GM21528 (cell line): ENCODE results near the gene MRPL41.
"Not testable (repeated sequence)": the region's sequence is repeated elsewhere in the genome, so short reads cannot be mapped to it uniquely, and the experiment has no call there.

Experiments
- ATAC-seq: cut with Tn5 transposase; IDR thresholded peaks from one replicate; pipeline ENCODE4 v1.9.1; 2021; ENCODE audit warnings: mild to moderate bottlenecking, moderate library complexity; ENCODE audit not compliant: unreplicated experiment, low FRiP score

Gene MRPL41

GRCh38 chr9:137551264-137552021 is at the start of gene MRPL41:
Gene MRPL41, plus strand, starts transcription at chr9:137551879. Its CDS starts 203 bp downstream, at chr9:137552082.
- peak; percentile 70 for ATAC-seq

- ATAC-seq, result no peak
Observed at GRCh38 chr9:137502008-137502911, 49.4 kb upstream of the MRPL41 start.

GRCh38 chr9:137504432-137504777 is 47.3 kb upstream of the MRPL41 start:
- no peak for ATAC-seq

- ATAC-seq, result no peak
Observed at GRCh38 chr9:137505421-137506140, 46.1 kb upstream of the MRPL41 start.

GRCh38 chr9:137506274-137506673 is 45.4 kb upstream of the MRPL41 start:
- no peak for ATAC-seq

- no peak for ATAC-seq
Observed at GRCh38 chr9:137506702-137507171, 44.9 kb upstream of the MRPL41 start.

- no peak for ATAC-seq
Observed at GRCh38 chr9:137509198-137509597, 42.5 kb upstream of the MRPL41 start.

- not testable (repeated sequence) for ATAC-seq
Observed at GRCh38 chr9:137511126-137511525, 40.6 kb upstream of the MRPL41 start.

- ATAC-seq, result no peak
Observed at GRCh38 chr9:137511758-137512463, 39.8 kb upstream of the MRPL41 start.

GRCh38 chr9:137513136-137513535 is 38.5 kb upstream of the MRPL41 start:
- not testable (repeated sequence) for ATAC-seq

GRCh38 chr9:137513801-137514570 is 37.7 kb upstream of the MRPL41 start:
- ATAC-seq, result not testable (repeated sequence)

GRCh38 chr9:137514691-137515337 is 36.9 kb upstream of the MRPL41 start:
- no peak for ATAC-seq

GRCh38 chr9:137515338-137515724 is 36.3 kb upstream of the MRPL41 start:
- ATAC-seq, result no peak

GRCh38 chr9:137516144-137516917 is 35.3 kb upstream of the MRPL41 start:
- no peak for ATAC-seq

- not testable (repeated sequence) for ATAC-seq
Observed at GRCh38 chr9:137518661-137519459, 32.8 kb upstream of the MRPL41 start.

GRCh38 chr9:137519553-137519952 is 32.1 kb upstream of the MRPL41 start:
- ATAC-seq, result no peak

GRCh38 chr9:137520614-137521404 is 30.9 kb upstream of the MRPL41 start:
- ATAC-seq, result no peak
